ENCODE measurements around the gene LRRC26. TPM values are rescaled to one million over a fixed set of nuclear protein-coding genes. Genes with fewer than 3 reads are reported as not detected.
"Not testable (repeated sequence)": the region's sequence is repeated elsewhere in the genome, so short reads cannot be mapped to it uniquely, and the experiment has no call there.

Gene LRRC26
- total RNA-seq, 4 donors from 2014 or later: not detected

- peaks cover 5 to 14% of the 10 kb centered on the region in 2 donors for H3K4me1 ChIP-seq
- WGBS, 2 donors: 65 to 66% methylated on average over 24 of the region's 24 CpGs
- DNase-seq: no peak
- TF ChIP-seq CTCF (IDR thresholded peaks at IDR 0.05) (no peak), POLR2A (IDR thresholded peaks at IDR 0.05) (no peak)
- intact Hi-C loops (cut with DNase I): no loop called here
- peak overlapping the region in 1 of 3 donors; percentile 18 for H3K27ac ChIP-seq
- no peaks in the 10 kb centered on the region for H3K9me3 ChIP-seq
- no peaks in the 10 kb centered on the region for H3K27me3 ChIP-seq
- H3K4me3 ChIP-seq (replicated peaks in 1 of 3): no peak overlapping the region
- H3K36me3 ChIP-seq: no peaks in the 10 kb centered on the region
These were observed 42.3 kb downstream of the LRRC26 start for GRCh38 chr9:137127301-137128157.

- H3K9me3 ChIP-seq: no peaks in the 10 kb centered on the region
- no peak overlapping the region for H3K4me3 ChIP-seq (replicated peaks in 1 of 3)
- WGBS, 2 donors: 69 to 72% methylated on average over 3 of the region's 3 CpGs
- H3K27me3 ChIP-seq: no peaks in the 10 kb centered on the region
- peaks cover 5 to 14% of the 10 kb centered on the region in 2 donors for H3K4me1 ChIP-seq
- intact Hi-C loops (cut with DNase I): no loop called here
- no peak for DNase-seq
- no peaks in the 10 kb centered on the region for H3K36me3 ChIP-seq
- H3K27ac ChIP-seq: peak overlapping the region in 1 of 3 donors; percentile 18
- TF ChIP-seq POLR2A (IDR thresholded peaks at IDR 0.05): no peak
- no peak for TF ChIP-seq CTCF (IDR thresholded peaks at IDR 0.05)
These were observed 43.1 kb downstream of the LRRC26 start for GRCh38 chr9:137126786-137127185.

- H3K27me3 ChIP-seq; H3K27ac ChIP-seq; H3K9me3 ChIP-seq; DNase-seq; H3K4me1 ChIP-seq; intact Hi-C loops (cut with DNase I); H3K4me3 ChIP-seq (replicated peaks in 1 of 3); H3K36me3 ChIP-seq: not testable (repeated sequence)
- 92 to 96% methylated on average over 5 of the region's 5 CpGs for whole genome bisulfite sequencing, 2 donors
These were observed 45.8 kb downstream of the LRRC26 start for GRCh38 chr9:137123952-137124462.

- no peak overlapping the region for H3K27ac ChIP-seq
- no peaks in the 10 kb centered on the region for H3K9me3 ChIP-seq
- no peak overlapping the region for H3K4me3 ChIP-seq (replicated peaks in 1 of 3)
- WGBS, 2 donors: 83 to 85% methylated on average over 5 of the region's 5 CpGs
- H3K36me3 ChIP-seq: no peaks in the 10 kb centered on the region
- TF ChIP-seq POLR2A (IDR thresholded peaks at IDR 0.05) (no peak), CTCF (IDR thresholded peaks at IDR 0.05) (no peak)
- DNase-seq: no peak
- H3K27me3 ChIP-seq: no peaks in the 10 kb centered on the region
- H3K4me1 ChIP-seq: peaks cover 0 to 2% of the 10 kb centered on the region in 2 donors
- intact Hi-C loops (cut with DNase I): no loop called here
These were observed 46.4 kb downstream of the LRRC26 start for GRCh38 chr9:137123468-137123837.

- H3K27me3 ChIP-seq; H3K36me3 ChIP-seq; DNase-seq; H3K27ac ChIP-seq; H3K9me3 ChIP-seq; H3K4me3 ChIP-seq (replicated peaks in 1 of 3); H3K4me1 ChIP-seq; intact Hi-C loops (cut with DNase I): not testable (repeated sequence)
- WGBS, 2 donors: 88 to 92% methylated on average over 16 of the region's 16 CpGs
These were observed 46.9 kb downstream of the LRRC26 start for GRCh38 chr9:137122796-137123467.

GRCh38 chr9:137121927-137122795 is 47.7 kb downstream of the LRRC26 start:
- H3K4me3 ChIP-seq (replicated peaks in 1 of 3); H3K27ac ChIP-seq; DNase-seq; H3K27me3 ChIP-seq; H3K9me3 ChIP-seq; H3K4me1 ChIP-seq; H3K36me3 ChIP-seq; intact Hi-C loops (cut with DNase I): not testable (repeated sequence)
- WGBS, 2 donors: 80 to 81% methylated on average over 14 to 22 of the region's 25 CpGs
